Ovary (tissue), 9 donors: ENCODE measurements around the gene RGS11. TPM values are rescaled to one million over a fixed set of nuclear protein-coding genes. Genes with fewer than 3 reads are reported as not detected.

ENCODE experiments used
- DNase-seq, 5 donors: peaks; one replicate each; pipeline ENCODE4 v3.0.0-alpha.2; 2019 to 2020
- H3K27ac ChIP-seq, 2 donors: fragments of 200-600 bp; one replicate each; pipeline versions ENCODE4 v1.5.1 to v1.8.0; 2019 to 2022
- H3K27me3 ChIP-seq: fragments of 200-600 bp; one replicate; pipeline ENCODE4 v1.8.0; 2022
- H3K36me3 ChIP-seq: fragments of 200-600 bp; sonication (generic); one replicate; pipeline ENCODE4 v1.5.1; 2019
- H3K4me1 ChIP-seq: one replicate; pipeline ENCODE4 v1.8.1; 2013; ENCODE audit warnings: mild to moderate bottlenecking, moderate library complexity; ENCODE audit not compliant: insufficient read depth
- H3K4me3 ChIP-seq: fragments of 200-600 bp; sonication (generic); one replicate; pipeline ENCODE4 v1.5.1; 2017
- H3K9me3 ChIP-seq, 2 donors: fragments of 200-600 bp in 1 of 2; sonication (generic) in 1 of 2; one replicate each; pipeline versions ENCODE4 v1.5.1 to v1.8.1; 2013 to 2019; ENCODE audit warnings: mild to moderate bottlenecking in 1 of 2, moderate library complexity in 1 of 2
- CTCF ChIP-seq, 3 donors: fragments of 450-650 bp in 2 of 3; fragments of 200-600 bp in 1 of 3; IDR thresholded peaks; one replicate each; pipeline versions ENCODE4 v1.5.1 to v1.8.0; 2016 to 2022; ENCODE audit warnings: antibody characterized with exemption in 3 of 3, mild to moderate bottlenecking in 1 of 3
- EP300 ChIP-seq: sonication (generic); formaldehyde crosslinking; IDR thresholded peaks from one replicate; pipeline ENCODE4 v1.6.1; 2017; ENCODE audit warnings: antibody characterized with exemption
- POLR2A ChIP-seq: fragments of 450-650 bp; IDR thresholded peaks from one replicate; pipeline ENCODE4 v1.6.1; 2017; ENCODE audit warnings: antibody characterized with exemption, mild to moderate bottlenecking, moderate library complexity
- WGBS, 3 donors: extraction: QIAGEN DNeasy Blood & Tissue Kit in 1 of 3; methylation state at CpG; one replicate each; pipeline versions ENCODE4 v1.1.5 to v1.1.7; 2013 to 2017; 5-methylcytosine and 5-hydroxymethylcytosine counted together
- intact Hi-C, 4 donors: fragments of 100-400 bp; cut with DNase I; formaldehyde crosslinking; loops; one replicate each; pipeline versions ENCODE4 v1.11.0 to v1.15.1; 2022 to 2023
- polyA plus RNA-seq, 2 donors: library from polyadenylated mRNA; stranded (reverse); fragments of 200-250 nt in 1 of 2; fragments of 350-450 nt in 1 of 2; fragmentation: Illumina TruSeq in 1 of 2; extraction: RNeasy Lipid Tissue Mini Kit (QIAGEN cat#74804) in 1 of 2; gene quantifications; one replicate each; pipeline ENCODE4 v1.2.3, GENCODE V29; 2013 to 2014
- total RNA-seq, 7 donors: library from RNA; depleted of rRNA in 2 of 7; stranded (reverse); fragments of >200 nt in 2 of 7; fragmentation: NEBNext Ultra II Directional in 3 of 7; extraction: Animal tissue kit (Norgen Biotek cat#: 25700) in 3 of 7; gene quantifications; one replicate each; pipeline versions ENCODE4 v1.1.0 to v1.2.4, GENCODE V29; 2016 to 2023
- donor health status: DM: no; HTN: no; CAD: no; lungs with moderate emphysema.
- donor health status: DM: no; HTN: no; CAD: no.
- donor health status: Bipolar disorder and iron deficiency.
- donor health status: DM: yes; HTN: yes; CAD: no.
- donor health status: DM: no; HTN: no; CAD: no.
- donor health status: DM: yes; HTN: yes; CAD: no.

The RGS11 gene
- total and polyA plus RNA-seq, 9 donors = 0.33 to 1.7 (median 0.71) TPM; not detected in 2

GRCh38 chr16:287298-287811 lies 11.6 kb upstream of the RGS11 start:
- Histone ChIP-seq H3K27me3 (no peaks in the 10 kb centered on the region), H3K9me3 (no peaks in the 10 kb centered on the region), H3K36me3 (no peaks in the 10 kb centered on the region), H3K4me1 (no peaks in the 10 kb centered on the region), H3K4me3 (no peak overlapping the region), H3K27ac (no peak overlapping the region)
- no peak for DNase-seq
- no peak for TF ChIP-seq POLR2A
- no peak for TF ChIP-seq CTCF (IDR thresholded peaks at IDR 0.05)
- TF ChIP-seq EP300 = no peak
- intact Hi-C loops = no loop called here
- 81 to 85% (median 81%) methylated on average over 16 of the region's 16 CpGs for WGBS, 3 donors

GRCh38 chr16:286491-287297 lies 10.9 kb upstream of the RGS11 start:
- TF ChIP-seq CTCF (IDR thresholded peaks at IDR 0.05) (no peak), POLR2A (no peak), EP300 (no peak)
- Histone ChIP-seq H3K4me1 (no peaks in the 10 kb centered on the region), H3K27me3 (no peaks in the 10 kb centered on the region), H3K9me3 (no peaks in the 10 kb centered on the region), H3K4me3 (no peak overlapping the region), H3K36me3 (no peaks in the 10 kb centered on the region), H3K27ac (no peak overlapping the region)
- no peak for DNase-seq
- WGBS, 3 donors = 91 to 93% (median 92%) methylated on average over 22 of the region's 22 CpGs
- intact Hi-C loops = no loop called here

GRCh38 chr16:285146-286055 lies 9.7 kb upstream of the RGS11 start:
- H3K4me1 ChIP-seq = no peaks in the 10 kb centered on the region
- no peaks in the 10 kb centered on the region for H3K36me3 ChIP-seq
- no peak overlapping the region for H3K27ac ChIP-seq
- intact Hi-C loops = no loop called here
- no peak for DNase-seq
- no peaks in the 10 kb centered on the region for H3K27me3 ChIP-seq
- WGBS, 3 donors = 90 to 91% (median 90%) methylated on average over 44 to 48 of the region's 48 CpGs
- H3K9me3 ChIP-seq = no peaks in the 10 kb centered on the region
- H3K4me3 ChIP-seq = no peak overlapping the region
- TF ChIP-seq POLR2A (no peak), EP300 (no peak), CTCF (IDR thresholded peaks at IDR 0.05) (no peak)

GRCh38 chr16:284204-285120 lies 8.7 kb upstream of the RGS11 start:
- intact Hi-C loops = no loop called here
- WGBS, 3 donors = 89% methylated on average over 51 to 52 of the region's 52 CpGs
- no peak for DNase-seq

More at GRCh38 chr16:284204-285120, 8.7 kb upstream of the RGS11 start:
- Histone ChIP-seq H3K9me3 (no peaks in the 10 kb centered on the region), H3K4me1 (no peaks in the 10 kb centered on the region), H3K36me3 (no peaks in the 10 kb centered on the region), H3K27me3 (no peaks in the 10 kb centered on the region), H3K4me3 (no peak overlapping the region), H3K27ac (no peak overlapping the region)
- TF ChIP-seq EP300 = no peak
- TF ChIP-seq CTCF (IDR thresholded peaks at IDR 0.05) = no peak
- no peak for TF ChIP-seq POLR2A
